Skin of body (tissue), 2 donors: ENCODE data around the gene RPS8. TPM values are rescaled to one million over a fixed set of nuclear protein-coding genes. Genes with fewer than 3 reads are reported as not detected.
"Not testable (repeated sequence)": the region's sequence is repeated elsewhere in the genome, so short reads cannot be mapped to it uniquely, and the experiment has no call there.

ENCODE experiments used
- DNase-seq: peaks from one replicate; lab custom pipeline; 2025; lab: John Stamatoyannopoulos, UW
- total RNA-seq: library from RNA; depleted of rRNA; stranded (reverse); fragments of >200 nt; gene quantifications from one replicate; pipeline ENCODE4 v1.2.3, GENCODE V29; 2014

RPS8 gene
- total RNA-seq, 1 donor from 2014 or later = 1,591 TPM

DNA sequence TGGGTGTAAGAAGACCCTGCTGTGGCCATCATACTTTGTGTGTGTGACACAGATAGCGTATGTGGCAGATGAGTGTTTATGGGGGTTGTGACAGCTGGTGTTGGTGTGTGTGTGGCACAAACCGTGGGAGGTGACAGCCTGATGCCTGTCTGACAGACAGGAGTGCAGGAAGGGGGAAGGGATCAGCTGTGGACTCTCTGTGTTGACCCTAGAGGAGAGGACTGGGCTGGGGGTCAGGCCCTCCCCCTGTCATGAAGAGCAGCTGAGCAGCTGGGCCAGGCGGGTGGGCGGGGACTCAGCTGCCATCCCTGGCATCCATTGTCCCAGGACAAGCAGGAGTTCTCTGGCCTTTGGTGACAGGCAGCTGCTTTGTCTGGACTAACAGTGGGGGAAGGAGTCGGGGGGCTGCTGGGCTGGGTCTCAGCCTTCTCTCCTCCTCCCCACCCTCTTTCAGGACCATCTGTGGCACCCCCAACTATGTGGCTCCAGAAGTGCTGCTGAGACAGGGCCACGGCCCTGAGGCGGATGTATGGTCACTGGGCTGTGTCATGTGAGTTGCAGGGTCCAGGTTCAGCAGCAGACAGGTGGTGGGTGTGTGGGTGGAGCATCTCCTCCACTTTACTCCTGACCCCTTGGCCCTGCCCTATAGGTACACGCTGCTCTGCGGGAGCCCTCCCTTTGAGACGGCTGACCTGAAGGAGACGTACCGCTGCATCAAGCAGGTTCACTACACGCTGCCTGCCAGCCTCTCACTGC, 27.1 kb downstream of the RPS8 start:
- DNase-seq = no peak

DNA sequence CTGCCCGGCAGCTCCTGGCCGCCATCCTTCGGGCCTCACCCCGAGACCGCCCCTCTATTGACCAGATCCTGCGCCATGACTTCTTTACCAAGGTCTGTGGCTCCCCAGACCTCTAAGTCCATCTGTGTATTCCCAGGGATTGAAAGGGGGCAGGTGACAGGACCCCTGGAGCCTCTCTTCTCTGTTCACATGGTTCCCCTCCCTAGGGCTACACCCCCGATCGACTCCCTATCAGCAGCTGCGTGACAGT, 27.6 kb downstream of the RPS8 start:
- no peak for DNase-seq

DNA sequence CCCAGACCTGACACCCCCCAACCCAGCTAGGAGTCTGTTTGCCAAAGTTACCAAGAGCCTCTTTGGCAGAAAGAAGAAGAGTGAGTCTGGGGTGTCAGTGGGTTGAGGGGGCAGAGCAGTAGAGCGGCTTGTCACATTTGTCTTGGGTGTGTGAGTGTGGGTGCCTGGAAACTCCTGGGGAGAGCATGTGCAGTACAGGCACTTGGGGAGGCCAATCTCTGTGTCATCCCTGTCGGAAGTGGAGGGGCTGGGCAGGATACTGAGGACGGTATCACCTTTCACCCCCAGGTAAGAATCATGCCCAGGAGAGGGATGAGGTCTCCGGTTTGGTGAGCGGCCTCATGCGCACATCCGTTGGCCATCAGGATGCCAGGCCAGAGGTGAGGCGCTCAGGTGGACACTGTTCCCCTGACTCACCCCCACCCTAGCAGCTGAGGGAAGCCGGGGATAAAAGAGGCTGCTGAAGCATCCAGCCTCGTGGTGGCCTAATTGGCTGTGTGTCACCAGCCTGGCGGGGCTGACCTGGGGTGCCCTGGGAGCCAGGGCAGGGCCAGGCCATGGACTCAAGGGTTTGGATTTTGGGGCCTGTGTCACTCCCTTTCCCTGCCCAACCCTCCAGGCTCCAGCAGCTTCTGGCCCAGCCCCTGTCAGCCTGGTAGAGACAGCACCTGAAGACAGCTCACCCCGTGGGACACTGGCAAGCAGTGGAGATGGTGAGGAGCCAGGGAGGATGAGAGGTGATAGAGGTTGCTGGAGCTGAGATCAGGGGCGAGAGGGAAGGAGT, 28.2 kb downstream of the RPS8 start:
- DNase-seq = no peak

DNA sequence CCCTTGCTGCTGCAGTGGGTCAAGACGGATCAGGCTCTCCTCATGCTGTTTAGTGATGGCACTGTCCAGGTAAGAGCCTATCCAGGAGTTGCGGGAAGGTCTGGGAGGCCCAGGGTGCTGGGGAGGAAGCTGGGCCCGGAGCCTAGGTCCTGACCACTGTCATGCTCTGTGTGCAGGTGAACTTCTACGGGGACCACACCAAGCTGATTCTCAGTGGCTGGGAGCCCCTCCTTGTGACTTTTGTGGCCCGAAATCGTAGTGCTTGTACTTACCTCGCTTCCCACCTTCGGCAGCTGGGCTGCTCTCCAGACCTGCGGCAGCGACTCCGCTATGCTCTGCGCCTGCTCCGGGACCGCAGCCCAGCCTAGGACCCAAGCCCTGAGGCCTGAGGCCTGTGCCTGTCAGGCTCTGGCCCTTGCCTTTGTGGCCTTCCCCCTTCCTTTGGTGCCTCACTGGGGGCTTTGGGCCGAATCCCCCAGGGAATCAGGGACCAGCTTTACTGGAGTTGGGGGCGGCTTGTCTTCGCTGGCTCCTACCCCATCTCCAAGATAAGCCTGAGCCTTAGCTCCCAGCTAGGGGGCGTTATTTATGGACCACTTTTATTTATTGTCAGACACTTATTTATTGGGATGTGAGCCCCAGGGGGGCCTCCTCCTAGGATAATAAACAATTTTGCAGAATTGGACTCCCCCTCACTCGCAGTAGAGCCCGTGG, 30.1 kb downstream of the RPS8 start:
- DNase-seq = no peak

DNA sequence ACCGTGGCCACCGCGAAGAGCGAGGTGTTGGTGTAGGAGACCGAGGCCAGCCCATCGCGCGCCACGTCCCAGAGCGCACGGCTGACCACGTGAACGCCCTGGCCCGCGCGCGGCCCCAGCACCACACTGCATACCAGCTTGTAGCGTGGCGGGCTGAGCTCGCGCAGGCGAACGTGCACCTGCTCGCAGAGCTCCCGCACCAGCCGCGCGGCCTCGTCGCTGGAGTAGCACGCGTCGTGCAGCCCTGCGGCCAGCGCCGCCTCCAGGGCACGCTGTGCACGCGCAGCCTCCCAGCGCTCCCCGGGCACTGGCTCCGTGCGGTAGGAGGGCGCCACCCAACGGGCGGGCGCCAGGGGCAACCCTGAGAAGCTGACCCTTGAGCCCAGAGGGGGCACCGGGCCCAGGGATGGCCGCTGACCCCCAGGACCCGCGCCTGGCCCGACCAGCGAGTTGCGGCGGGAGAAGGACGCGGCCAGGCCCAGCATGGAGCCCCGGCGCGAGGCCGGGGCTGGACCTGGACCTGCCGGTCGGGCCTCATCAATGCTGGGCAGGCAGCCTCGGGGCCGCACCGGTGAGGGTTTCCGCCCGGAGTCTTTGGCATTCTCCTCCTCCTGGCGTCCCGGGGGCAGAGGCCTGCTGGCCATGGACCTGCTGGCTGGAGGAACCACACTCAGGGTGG, 30.8 kb downstream of the RPS8 start:
- no peak for DNase-seq

DNA sequence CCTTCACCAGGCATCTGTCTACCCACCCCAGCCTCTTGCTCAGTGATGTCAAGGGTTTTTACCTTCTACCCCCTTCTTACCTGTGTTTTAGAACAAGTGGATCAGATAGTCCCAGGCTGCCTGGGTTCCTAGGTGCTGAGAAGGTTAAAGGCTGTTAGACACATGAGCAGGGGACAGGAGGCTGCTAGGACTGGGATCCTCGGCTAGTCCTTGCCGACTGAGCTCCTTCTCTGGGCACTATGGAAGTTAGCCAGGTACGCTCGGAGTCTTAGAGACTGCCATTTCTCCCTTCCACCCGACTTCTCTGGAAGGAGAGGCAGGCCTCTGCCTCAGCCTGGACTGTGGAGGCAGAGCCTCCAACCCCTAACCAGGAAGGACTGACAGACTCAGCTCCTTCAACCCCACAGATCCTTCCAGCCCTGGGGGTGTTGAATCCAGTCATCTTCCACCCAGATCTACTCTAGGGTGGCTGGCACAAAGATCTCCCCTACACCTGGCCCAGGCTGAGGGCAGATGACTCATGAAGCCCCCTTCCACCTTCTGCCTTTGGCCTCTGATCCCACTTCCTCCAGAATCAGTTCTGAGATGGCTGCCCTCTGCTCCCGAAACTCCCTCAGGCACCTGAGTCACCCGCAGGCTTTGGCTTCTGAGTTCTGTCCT, 31.5 kb downstream of the RPS8 start, which contains the start of gene DYNLT4:
Gene DYNLT4 (minus strand): TSS at position 648 of the 660 bp plus-strand sequence. CDS start 683 bp downstream, outside the sequence.
- no peak for DNase-seq

DNA sequence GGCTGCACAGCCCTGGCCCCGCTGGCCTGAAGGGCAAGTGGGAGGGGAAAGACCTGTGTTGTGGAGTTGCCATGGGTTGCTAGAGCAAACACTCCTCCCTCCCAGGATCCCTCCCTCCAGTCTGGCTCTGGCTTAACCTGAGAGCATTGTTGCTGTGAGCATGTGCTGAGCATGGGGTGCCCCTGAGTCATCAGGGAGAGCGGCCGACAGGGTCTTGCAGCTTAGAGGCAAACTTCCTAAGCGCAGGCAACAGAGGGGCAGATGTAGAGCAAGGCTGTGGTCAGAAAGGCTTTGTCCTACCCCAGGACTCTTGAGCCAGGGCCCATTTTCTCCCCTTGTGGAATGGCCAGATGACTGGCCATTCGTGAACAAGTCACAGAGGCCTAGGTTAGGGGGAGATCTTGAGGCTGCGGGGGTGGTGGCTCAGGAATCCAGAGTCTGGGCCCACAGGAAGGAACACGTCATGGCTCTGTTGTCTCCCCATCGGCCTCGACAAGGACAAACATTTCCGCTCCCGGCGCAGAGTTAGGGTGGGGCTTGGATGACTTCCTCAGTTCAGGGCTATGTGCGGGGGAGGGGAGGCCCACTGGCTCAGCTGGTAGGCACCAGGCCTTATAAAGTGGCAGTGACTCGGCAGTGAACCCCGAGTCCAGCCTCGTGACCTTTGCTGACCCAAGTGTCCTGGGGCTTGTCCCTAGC, 32.2 kb downstream of the RPS8 start:
- peak; percentile 97 for DNase-seq

DNA sequence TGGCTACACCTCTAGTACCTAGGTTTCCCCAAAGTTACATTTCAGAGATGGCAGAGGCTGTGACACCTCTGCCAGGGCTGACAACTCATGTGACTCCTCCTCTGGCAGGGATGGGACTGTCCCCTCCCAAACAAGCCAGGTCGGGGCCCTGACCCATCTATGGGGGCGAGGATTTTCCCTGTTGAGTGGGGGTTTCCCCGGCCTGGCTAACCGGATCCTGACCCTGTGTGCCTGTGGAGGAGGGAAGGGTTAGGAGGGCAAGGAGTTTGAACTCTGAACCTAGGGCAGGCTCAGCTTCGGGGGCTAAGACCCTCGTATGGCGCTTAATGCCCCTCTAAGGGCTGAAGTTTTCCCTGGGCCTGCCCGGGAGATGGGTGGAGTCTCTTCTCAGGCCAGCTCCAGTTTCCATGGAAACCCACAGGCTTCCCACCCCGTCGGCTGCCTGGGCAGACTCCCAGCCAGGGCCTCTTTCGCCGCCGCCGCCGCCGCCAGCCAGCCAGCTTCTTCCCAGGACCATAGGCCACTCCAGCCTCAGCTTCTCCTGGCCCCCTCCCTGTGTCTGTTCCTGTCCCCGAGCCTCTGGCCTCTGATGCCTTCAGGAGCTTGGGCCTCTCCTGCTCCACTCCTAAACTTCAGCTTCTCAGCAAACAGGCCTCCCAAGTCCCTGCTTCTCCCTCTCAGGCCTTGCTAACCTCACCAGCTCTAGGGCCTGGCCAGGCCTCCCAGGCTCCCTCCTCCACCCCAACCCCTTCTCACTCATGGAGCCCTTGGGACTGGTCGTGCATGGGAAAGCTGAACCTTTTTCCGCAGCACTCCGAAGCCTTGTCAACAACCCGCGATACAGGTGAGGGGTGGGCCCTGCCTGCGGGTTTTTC, 33.0 kb downstream of the RPS8 start, which contains the start of gene BTBD19:
Gene BTBD19 (plus strand): TSS at position 461 of the 875 bp plus-strand sequence. CDS start 298 bp downstream, at position 759.
- DNase-seq = peak; percentile 86

DNA sequence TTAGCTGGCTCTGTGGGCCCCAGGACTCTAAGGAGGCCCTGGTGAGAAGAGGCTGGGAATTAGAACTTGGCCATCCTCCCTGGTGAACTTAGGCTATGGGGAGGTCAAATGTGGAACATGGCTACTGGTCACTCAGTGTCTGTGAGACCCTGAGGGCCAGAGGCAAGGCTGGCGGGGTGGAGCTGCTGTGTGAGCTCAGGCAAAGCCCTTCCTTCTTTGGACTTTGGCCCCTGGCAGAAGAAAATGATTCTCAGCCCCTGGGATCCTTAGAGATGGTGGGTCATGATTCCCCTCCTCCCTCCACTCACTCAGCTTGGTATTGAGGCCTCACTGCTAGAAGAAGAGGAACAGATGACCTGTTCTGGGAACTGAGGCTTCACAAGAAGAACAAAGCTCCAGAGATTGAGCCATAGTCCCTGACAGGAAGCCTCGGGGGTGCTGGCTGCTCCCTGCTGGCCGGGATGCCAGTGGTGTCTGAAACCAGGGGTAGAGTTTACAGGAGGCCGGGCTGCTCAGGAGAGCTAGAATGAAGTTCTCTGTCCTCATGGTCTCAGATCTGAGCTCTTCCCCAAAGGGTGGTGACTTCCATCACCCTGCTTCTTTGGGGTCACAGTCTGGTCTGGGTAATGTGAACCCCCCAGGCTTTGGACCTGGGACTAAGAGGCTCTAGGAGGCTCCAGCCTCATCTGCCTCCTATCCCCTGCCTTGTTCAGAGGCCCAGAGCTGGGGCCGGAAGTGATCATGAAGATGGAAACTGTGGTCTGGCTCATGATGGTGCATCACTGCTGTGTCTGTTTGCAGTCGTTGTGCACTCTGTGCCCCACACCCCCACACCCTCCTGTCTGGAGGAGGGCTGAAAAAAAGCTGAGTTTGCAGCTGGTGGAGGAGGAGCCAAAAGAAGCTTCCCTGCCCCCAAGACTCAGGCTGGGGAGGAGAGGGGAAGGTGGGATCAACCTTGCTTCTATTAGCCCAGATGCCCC, 33.9 kb downstream of the RPS8 start:
- peak; percentile 38 for DNase-seq

DNA sequence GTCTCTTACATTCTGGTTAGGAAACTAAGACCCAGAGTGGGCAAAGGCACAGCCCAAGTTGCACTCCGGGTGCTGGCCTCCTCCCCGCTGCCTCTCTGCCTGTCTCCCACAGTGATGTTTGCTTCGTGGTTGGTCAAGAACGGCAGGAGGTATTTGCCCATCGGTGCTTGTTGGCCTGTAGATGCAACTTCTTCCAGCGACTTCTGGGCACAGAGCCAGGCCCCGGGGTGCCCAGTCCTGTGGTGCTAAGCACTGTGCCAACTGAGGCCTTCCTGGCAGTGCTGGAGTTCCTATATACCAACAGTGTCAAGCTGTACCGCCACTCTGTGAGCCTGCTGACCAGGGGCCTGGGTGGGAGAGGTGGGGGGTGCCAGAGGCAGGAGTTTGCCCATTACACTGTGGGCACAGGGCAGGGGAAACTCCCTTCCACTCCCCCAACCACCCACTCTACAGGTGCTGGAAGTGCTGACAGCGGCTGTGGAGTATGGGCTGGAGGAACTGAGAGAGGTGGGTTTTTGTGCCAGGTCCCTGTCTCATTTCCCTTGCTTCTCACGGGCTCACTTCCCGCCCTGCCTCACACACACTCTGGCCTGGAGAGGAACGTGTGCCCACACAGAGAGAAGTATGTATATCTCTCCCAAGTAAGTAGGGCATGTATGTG, 34.9 kb downstream of the RPS8 start:
- DNase-seq = no peak

DNA sequence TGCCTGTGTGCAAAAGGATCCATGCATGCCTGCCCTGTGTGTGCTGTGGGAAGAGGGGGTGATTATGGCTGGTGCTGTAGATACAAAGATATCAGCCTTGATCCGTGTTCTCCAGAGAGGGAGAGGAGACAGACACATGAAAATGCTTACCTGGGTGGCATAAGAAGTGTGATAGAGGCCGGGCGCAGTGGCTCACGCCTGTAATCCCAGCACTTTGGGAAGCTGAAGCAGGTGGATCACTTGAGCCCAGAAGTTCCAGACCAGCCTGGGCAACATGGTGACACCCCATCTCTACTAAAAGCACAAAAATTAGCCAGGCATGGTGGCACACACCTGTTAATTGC, 35.4 kb downstream of the RPS8 start:
- not testable (repeated sequence) for DNase-seq

DNA sequence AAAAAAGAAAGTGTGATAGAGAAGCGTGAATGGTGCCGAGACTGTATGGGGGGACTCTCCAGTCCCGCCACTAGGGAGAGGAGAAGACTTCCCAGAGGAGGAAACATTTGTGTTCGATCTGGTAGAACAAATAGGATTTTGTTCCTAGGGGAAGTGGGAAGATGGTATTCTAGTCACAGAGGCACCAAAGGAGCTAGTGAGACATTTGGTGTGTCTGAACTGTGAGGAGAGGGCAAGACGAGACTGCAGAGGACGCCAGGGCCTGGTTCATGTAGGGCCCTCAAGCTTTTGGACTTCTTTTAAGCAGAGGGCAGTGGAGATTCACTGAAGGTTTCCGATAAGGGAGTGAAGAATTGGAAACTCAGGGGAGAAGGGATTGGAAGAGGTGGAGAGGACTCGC, 35.9 kb downstream of the RPS8 start:
- DNase-seq = no peak

DNA sequence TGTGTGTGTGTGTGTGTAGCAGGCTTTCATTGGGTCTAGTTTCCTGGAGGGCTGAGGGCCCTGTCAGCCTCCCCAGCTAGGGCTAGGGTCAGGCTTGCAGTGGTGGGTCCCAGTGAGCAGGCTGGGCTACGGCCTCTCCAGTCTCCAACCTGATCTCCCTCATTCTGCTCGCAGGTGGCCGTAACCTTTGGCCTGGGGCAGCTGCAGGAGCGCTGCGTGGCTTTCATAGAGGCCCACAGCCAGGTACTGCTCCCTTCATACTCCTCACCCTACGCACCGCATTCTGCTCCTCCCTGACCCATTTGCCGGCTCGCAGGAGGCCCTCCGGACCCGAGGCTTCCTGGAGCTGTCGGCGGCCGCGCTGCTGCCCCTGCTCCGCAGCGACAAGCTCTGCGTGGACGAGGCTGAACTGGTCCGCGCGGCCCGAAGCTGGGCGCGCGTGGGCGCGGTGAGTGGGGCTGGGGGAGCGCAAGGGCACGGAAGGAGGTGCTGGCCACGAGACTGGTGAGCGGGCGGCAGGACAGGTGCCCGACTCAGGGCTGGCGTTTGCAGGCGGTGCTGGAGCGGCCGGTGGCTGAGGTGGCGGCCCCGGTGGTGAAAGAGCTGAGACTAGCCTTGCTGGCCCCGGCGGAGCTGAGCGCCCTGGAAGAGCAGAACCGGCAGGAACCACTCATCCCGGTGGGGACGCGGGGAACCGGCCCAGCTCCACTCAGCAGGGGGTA, 37.6 kb downstream of the RPS8 start:
- no peak for DNase-seq

DNA sequence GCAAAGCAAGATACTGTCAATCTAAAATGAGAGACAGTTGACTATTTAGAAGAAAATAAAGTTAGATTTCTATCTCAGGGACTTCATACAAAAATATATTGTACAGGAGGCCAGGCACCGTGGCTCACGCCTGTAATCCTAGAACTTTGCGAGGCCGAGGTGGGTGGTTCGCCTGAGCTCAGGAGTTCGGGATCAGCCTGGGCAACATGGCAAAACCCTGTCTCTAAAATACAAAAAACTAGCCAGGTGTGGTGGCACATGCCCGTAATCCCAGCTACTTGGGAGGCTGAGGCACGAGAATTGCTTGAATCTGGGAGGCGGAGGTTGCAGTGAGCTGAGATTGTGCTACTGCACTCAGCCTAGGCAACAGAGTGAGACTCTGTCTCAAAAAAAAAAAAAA, 40.6 kb downstream of the RPS8 start:
- DNase-seq = not testable (repeated sequence)

DNA sequence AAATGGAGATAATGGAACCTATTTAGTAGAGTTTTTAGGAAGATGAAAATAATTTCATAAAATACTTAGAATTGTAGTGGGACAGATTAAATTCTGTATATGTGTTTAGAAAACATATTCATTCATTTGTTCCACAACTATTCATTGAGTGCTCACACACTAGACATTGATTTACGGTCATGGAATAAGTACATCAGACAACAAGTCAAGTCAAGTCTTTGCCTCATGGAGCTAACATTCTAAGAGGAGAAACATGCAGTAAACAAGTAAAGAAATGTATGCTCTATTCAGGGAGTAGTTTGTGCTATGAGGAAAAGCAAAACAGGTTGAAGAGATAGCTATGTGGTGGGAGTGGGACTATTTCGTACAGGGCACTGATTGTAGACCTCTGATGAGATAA, 42.0 kb downstream of the RPS8 start:
- no peak for DNase-seq

DNA sequence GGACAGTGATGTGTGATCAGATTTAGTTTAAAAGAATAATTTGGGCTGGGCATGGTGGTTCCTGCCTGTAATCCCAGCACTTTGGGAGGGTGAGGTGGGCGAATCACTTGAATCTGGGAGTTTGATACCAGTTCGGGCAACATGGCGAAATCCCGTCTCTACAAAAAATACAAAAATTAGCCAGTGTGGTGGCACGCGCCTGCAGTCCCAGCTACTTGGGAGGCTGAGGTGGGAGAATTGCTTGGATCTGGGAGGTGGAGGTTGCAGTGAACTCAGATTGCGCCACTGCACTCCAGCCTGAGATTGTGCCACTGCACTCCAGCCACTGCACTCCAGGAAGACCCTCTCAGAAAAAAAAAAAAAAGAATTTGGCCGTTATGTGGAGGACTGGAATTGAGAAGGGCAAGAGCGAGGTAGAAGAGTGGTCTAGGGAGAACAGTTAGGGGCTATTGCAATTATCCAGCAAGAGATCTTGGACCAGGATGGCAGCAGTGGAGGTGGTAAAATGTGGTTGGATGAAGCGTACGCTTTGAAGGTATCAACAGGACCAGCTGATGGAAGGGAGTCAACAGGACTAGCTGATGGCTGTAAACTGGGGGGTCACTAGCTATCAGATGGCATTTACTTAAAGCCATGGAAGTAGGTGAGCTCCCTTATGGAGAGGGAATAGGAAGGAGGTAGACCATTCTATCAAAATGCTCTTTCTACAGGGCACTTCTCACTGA, 42.6 kb downstream of the RPS8 start:
- no peak for DNase-seq
